Hepatocyte (in vitro differentiated cells): ENCODE data around the gene CEP76.

Experiments
- EZH2 ChIP-seq: fragments of 200-600 bp; sonication (generic); IDR thresholded peaks from 2 replicates; pipeline ENCODE4 v1.6.1; 2016; ENCODE audit warnings: antibody characterized with exemption, mild to moderate bottlenecking, borderline replicate concordance
- EZH2phosphoT487 ChIP-seq: fragments of 200-600 bp; sonication (generic); IDR thresholded peaks from one replicate; pipeline ENCODE4 v1.6.1; 2018; ENCODE audit warnings: antibody characterized with exemption, mild to moderate bottlenecking, low read depth, moderate library complexity; ENCODE audit not compliant: unreplicated experiment, severe bottlenecking
- TF ChIP-seq, protein P1 (sequence below): fragments of 200-600 bp; sonication (generic); IDR thresholded peaks from 2 replicates; pipeline ENCODE4 v1.5.1; 2016; ENCODE audit warnings: antibody characterized with exemption, mild to moderate bottlenecking; ENCODE audit not compliant: poor library complexity

GRCh38 chr18:12656938-12657683 is 45.4 kb downstream of the CEP76 start:
- TF ChIP-seq, protein P1, sequence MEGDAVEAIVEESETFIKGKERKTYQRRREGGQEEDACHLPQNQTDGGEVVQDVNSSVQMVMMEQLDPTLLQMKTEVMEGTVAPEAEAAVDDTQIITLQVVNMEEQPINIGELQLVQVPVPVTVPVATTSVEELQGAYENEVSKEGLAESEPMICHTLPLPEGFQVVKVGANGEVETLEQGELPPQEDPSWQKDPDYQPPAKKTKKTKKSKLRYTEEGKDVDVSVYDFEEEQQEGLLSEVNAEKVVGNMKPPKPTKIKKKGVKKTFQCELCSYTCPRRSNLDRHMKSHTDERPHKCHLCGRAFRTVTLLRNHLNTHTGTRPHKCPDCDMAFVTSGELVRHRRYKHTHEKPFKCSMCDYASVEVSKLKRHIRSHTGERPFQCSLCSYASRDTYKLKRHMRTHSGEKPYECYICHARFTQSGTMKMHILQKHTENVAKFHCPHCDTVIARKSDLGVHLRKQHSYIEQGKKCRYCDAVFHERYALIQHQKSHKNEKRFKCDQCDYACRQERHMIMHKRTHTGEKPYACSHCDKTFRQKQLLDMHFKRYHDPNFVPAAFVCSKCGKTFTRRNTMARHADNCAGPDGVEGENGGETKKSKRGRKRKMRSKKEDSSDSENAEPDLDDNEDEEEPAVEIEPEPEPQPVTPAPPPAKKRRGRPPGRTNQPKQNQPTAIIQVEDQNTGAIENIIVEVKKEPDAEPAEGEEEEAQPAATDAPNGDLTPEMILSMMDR, result no peak
- no peak for TF ChIP-seq EZH2phosphoT487
- no peak for TF ChIP-seq EZH2
